Endothelial cell of umbilical vein (primary cell): ENCODE measurements around the gene PTPRE. TPM values are rescaled to one million over a fixed set of nuclear protein-coding genes. Genes with fewer than 3 reads are reported as not detected.

Experiments used
- BruUV-seq: library from RNA; stranded (reverse); fragments of 400-500 nt; replicated peaks from 2 replicates; lab custom pipeline; 2021; lab: Mats Ljungman, UMichigan
- CTCF ChIA-PET: fragments of 300-600, 350-600 bp; sonication (Branson Sonifier 250); formaldehyde crosslinking; loops from one replicate; lab custom pipeline; 2021; ENCODE audit warnings: antibody characterized with exemption, inconsistent platforms; lab: Charles Lee
- POLR2A ChIA-PET: fragments of 300-600, 350-600 bp; sonication (Branson Sonifier 250); formaldehyde crosslinking; loops from one replicate; lab custom pipeline; 2021; ENCODE audit warnings: antibody characterized with exemption, inconsistent platforms; lab: Charles Lee
- DNase-seq: peaks from one replicate; pipeline ENCODE4 v3.0.0-alpha.2; 2011; ENCODE audit warnings: low read depth, low spot score
- FAIRE-seq: peaks from 2 replicates; lab custom pipeline; 2011; peaks lifted over from hg19 to GRCh38; lab: Jason Lieb, UNC
- H2AFZ ChIP-seq: 2 replicates; pipeline ENCODE4 v1.6.0; 2012; ENCODE audit warnings: low read depth, low read length, control low read depth, inconsistent platforms
- H3K27ac ChIP-seq: 2 replicates; pipeline ENCODE4 v1.5.1; 2011; ENCODE audit warnings: low read depth, mild to moderate bottlenecking, control low read depth, low read length, moderate library complexity; ENCODE audit not compliant: insufficient read depth
- H3K27me3 ChIP-seq, 2 experiments: 2 replicates each; pipeline versions ENCODE4 v1.6.0 to v1.6.1; 2011; ENCODE audit warnings: low read length in 2 of 2, mixed read lengths in 1 of 2; ENCODE audit not compliant: control insufficient read depth in 2 of 2, insufficient read depth in 2 of 2
- H3K36me3 ChIP-seq, 2 experiments: 2 replicates in 1 of 2; 3 replicates in 1 of 2; pipeline ENCODE4 v1.5.1; 2011; ENCODE audit warnings: low read length in 2 of 2, mild to moderate bottlenecking in 1 of 2, moderate library complexity in 1 of 2; ENCODE audit not compliant: control insufficient read depth in 2 of 2, insufficient read depth in 2 of 2; ENCODE audit errors: extremely low read depth in 1 of 2
- H3K4me1 ChIP-seq: 3 replicates; pipeline ENCODE4 v1.5.1; 2011; ENCODE audit warnings: mild to moderate bottlenecking, low read length; ENCODE audit not compliant: control insufficient read depth, insufficient read depth; ENCODE audit errors: extremely low read depth
- H3K4me2 ChIP-seq: 2 replicates; pipeline ENCODE4 v1.6.1; 2011; ENCODE audit warnings: low read length, control low read depth, mixed read lengths; ENCODE audit not compliant: insufficient read depth
- H3K4me3 ChIP-seq, 3 experiments: fragments of 200-600 bp in 1 of 3; sonication (generic), shearing (Covaris generic) in 1 of 3; replicated peaks in 1 of 3; 2 replicates each; pipeline ENCODE4 v1.5.1; 2011 to 2016; ENCODE audit warnings: control low read depth in 3 of 3, low read length in 3 of 3, mild to moderate bottlenecking in 2 of 3, inconsistent platforms in 1 of 3, low read depth in 1 of 3, moderate library complexity in 1 of 3; ENCODE audit not compliant: insufficient read depth in 1 of 3
- H3K79me2 ChIP-seq: 2 replicates; pipeline ENCODE4 v1.6.0; 2012; ENCODE audit warnings: low read length, inconsistent platforms; ENCODE audit not compliant: control insufficient read depth, insufficient read depth
- H3K9ac ChIP-seq: replicated peaks from 2 replicates; pipeline ENCODE3; 2011; ENCODE audit warnings: low read length, control low read depth; ENCODE audit not compliant: insufficient read depth; ENCODE audit errors: extremely low read depth
- H3K9me1 ChIP-seq: replicated peaks from 3 replicates; pipeline ENCODE4 v1.6.0; 2011; ENCODE audit warnings: mild to moderate bottlenecking, low read length; ENCODE audit not compliant: control insufficient read depth, insufficient read depth; ENCODE audit errors: extremely low read depth
- H3K9me3 ChIP-seq: replicated peaks from 2 replicates; pipeline ENCODE4 v1.5.1; 2012; ENCODE audit warnings: low read length, inconsistent platforms; ENCODE audit not compliant: control insufficient read depth, insufficient read depth
- H4K20me1 ChIP-seq: replicated peaks from 2 replicates; pipeline ENCODE3; 2011; ENCODE audit warnings: mild to moderate bottlenecking, low read length; ENCODE audit not compliant: control insufficient read depth, insufficient read depth; ENCODE audit errors: extremely low read depth
- CTCF ChIP-seq, 2 donors: IDR thresholded peaks; 1 replicate in 1 of 2; 2 replicates in 1 of 2; pipeline ENCODE4 v1.5.1; 2011; ENCODE audit warnings: low read length in 2 of 2, mild to moderate bottlenecking in 2 of 2, moderate library complexity in 2 of 2, control low read depth in 1 of 2, inconsistent platforms in 1 of 2, low read depth in 1 of 2; ENCODE audit not compliant: insufficient read depth in 1 of 2; ENCODE audit errors: extremely low read depth in 1 of 2
- EZH2 ChIP-seq: IDR thresholded peaks from 2 replicates; pipeline ENCODE4 v1.6.1; 2012; ENCODE audit warnings: borderline replicate concordance, low read depth, mild to moderate bottlenecking, moderate library complexity, low read length, inconsistent platforms; ENCODE audit not compliant: severe bottlenecking
- FOS ChIP-seq: IDR thresholded peaks from 2 replicates; pipeline ENCODE4 v1.6.1; 2011; ENCODE audit warnings: mild to moderate bottlenecking, low read length, moderate library complexity, borderline replicate concordance; ENCODE audit not compliant: insufficient read depth
- GATA2 ChIP-seq: IDR thresholded peaks from 2 replicates; pipeline ENCODE4 v1.7.0; 2011; ENCODE audit warnings: low read depth, mild to moderate bottlenecking, moderate library complexity, mixed read lengths, low read length; ENCODE audit not compliant: insufficient read length, insufficient read depth
- JUN ChIP-seq: IDR thresholded peaks from 2 replicates; pipeline ENCODE4 v1.6.1; 2011; ENCODE audit warnings: borderline replicate concordance, low read depth; ENCODE audit not compliant: insufficient read length, insufficient read depth
- MAX ChIP-seq: IDR thresholded peaks from 2 replicates; pipeline ENCODE4 v1.6.1; 2011; ENCODE audit not compliant: insufficient read depth, insufficient read length
- MYC ChIP-seq: IDR thresholded peaks from one replicate; pipeline ENCODE4 v1.6.1; 2011; ENCODE audit warnings: mild to moderate bottlenecking, low read depth, low read length
- POLR2A ChIP-seq: IDR thresholded peaks from 2 replicates; pipeline ENCODE4 v1.6.1; 2012; ENCODE audit warnings: low read depth, mild to moderate bottlenecking, control low read depth, low read length
- POLR2AphosphoS5 ChIP-seq: IDR thresholded peaks from 2 replicates; pipeline ENCODE4 v1.6.1; 2012; ENCODE audit warnings: low read depth, mild to moderate bottlenecking, control low read depth, low read length, moderate library complexity; ENCODE audit not compliant: insufficient read depth
- dilution Hi-C: fragments of 300-500 bp; cut with MboI; formaldehyde crosslinking; loops from one replicate; pipeline ENCODE4 v1.15.0; 2019; ENCODE audit warnings: low sequenced_read_pairs; ENCODE audit not compliant: extremely low pct_ligation_motif_present
- intact Hi-C: fragments of 100-400 bp; cut with micrococcal nuclease; formaldehyde crosslinking; loops from one replicate; pipeline ENCODE4 v1.10.0; 2022
- polyA plus RNA-seq, 4 experiments: library from polyadenylated mRNA; depleted of rRNA in 3 of 4; stranded (reverse) in 3 of 4; unstranded in 1 of 4; fragments of >200 nt; gene quantifications; 2 replicates each; pipeline versions ENCODE4 v1.2.1 to v1.2.3, GENCODE V29; 2011 to 2012; ENCODE audit warnings: missing spikeins in 1 of 4
- total RNA-seq: library from RNA; stranded (reverse); gene quantifications from 2 replicates; pipeline ENCODE4 v1.2.3, GENCODE V29; 2021

Gene PTPRE
- total and polyA plus RNA-seq, 2 donors (not counting 3 experiments of a cell fraction or from before 2014, with no cell fraction given), result 37.3 to 116 TPM

- Histone ChIP-seq H3K27me3 (no peaks in the 10 kb centered on the region), H2AFZ (no peak overlapping the region), H3K4me3 (no peak overlapping the region), H3K79me2 (peaks cover 26% of the 10 kb centered on the region), H4K20me1 (no peaks in the 10 kb centered on the region), H3K4me1 (peaks cover 16% of the 10 kb centered on the region), H3K36me3 (peaks cover 0 to 3% of the 10 kb centered on the region in 2 experiments), H3K9me1 (no peaks in the 10 kb centered on the region), H3K27ac (no peak overlapping the region), H3K4me2 (no peak overlapping the region), H3K9ac (no peak overlapping the region), H3K9me3 (no peaks in the 10 kb centered on the region)
- intact Hi-C loops (no loop called here), dilution Hi-C loops (no loop called here)
- TF ChIP-seq FOS, result no peak
- no peak for TF ChIP-seq CTCF (IDR thresholded peaks at IDR 0.05; ENCODE audit: extremely low read depth in 1 of 2, insufficient read depth in 1 of 2, low read depth in 1 of 2, low read length in 2 of 2)
- no peak for TF ChIP-seq POLR2AphosphoS5
- no peak for TF ChIP-seq MYC
- no peak for TF ChIP-seq GATA2
- TF ChIP-seq POLR2A, result no peak
- no peak for TF ChIP-seq JUN
- TF ChIP-seq EZH2, result no peak
- TF ChIP-seq MAX, result no peak
- no peak for FAIRE-seq
- CTCF ChIA-PET, result interaction anchor here (0.9 to 2.6 kb wide), 4 partner anchors 13 to 156 kb away, joined by 3 to 12 read pairs (median 4); no protein-coding TSS in a partner anchor
- BruUV-seq, result no TSS peak
- no peak for DNase-seq
- POLR2A ChIA-PET, result no interaction called here
Observed at GRCh38 chr10:127912607-127913367, 5.9 kb downstream of the PTPRE start.
